ENCODE results near the gene SHROOM3.

The SHROOM3 gene

GRCh38 chr4:76758290-76758882, 323.4 kb downstream of the SHROOM3 start:
- peak in 1 of 2 experiments; percentile 63 for DNase-seq

- no peak for DNase-seq
Measured at GRCh38 chr4:76758996-76759395, 324.0 kb downstream of the SHROOM3 start.

- DNase-seq = no peak
Measured at GRCh38 chr4:76760193-76760592, 325.2 kb downstream of the SHROOM3 start.

DNA sequence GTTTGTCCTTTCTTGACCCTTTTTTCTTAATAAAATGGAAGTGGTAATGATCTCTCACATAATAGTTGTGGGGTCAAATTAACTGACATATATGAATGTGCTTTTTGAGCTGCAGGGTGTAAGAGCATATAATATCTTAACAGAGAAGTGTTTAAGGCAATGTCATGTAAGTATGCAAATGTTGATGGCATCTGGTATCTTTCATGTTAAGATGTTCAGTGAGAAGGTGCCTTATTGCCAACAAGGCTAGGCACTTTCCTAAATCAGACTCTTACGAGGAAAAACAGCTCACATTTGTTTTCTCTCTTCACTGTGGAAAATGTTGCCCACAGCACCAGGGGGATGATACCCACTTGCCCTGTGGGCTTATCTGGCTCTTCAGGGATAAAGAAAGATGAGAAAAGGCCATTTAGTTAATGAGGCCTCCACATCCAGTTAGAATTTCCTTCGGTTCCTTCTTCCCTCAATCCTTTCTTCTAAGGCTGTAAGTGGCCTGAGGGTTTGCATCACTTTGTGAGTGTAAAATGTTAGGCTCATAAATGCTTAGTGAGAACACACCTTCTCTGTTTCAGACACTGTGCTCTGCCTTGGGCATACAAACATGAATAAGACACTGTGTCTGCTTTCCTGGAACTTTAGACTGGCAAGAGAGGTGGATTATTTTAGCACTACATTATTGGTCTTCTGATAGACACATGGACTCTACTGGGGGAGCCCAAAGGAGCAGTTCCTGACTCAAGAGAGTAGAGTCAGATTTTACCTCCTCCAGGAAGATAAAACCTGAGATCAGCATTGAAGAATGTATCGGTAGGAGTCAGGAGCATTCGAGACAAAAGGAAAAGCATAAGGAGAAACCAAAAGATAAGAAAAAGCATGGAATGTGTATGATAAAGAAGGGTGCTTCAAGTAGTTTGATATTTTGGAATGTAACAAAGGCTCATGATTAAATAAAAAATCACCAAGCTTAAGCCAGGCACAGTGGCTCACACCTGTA, 327.4 kb downstream of the SHROOM3 start:
- no peak for DNase-seq

- no peak for DNase-seq
Measured at GRCh38 chr4:76764251-76764650, 329.2 kb downstream of the SHROOM3 start.

- DNase-seq = no peak
Measured at GRCh38 chr4:76765473-76766183, 330.6 kb downstream of the SHROOM3 start.

DNA sequence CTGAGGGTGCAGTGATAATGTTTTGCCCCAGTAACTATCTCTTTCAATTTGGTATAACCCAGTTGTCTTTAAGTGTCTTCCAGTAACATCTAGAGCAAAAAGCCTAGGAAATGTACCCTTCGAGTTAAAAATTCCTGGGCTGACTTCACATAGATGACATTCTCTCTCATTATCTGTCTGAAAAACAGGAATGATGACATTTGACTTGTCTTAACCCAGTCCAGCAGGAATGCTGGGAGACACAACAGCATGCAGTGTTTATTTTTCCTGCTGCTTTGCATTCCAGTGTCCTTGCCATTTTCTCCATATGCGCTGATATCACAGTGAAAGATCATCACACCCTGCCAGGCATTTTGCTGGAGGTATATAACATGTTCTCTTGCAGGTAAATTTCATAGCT, 333.0 kb downstream of the SHROOM3 start:
- DNase-seq = no peak

GRCh38 chr4:76772498-76773106, 337.6 kb downstream of the SHROOM3 start:
- DNase-seq = no peak

- DNase-seq = no peak
Measured at GRCh38 chr4:76773766-76774165, 338.7 kb downstream of the SHROOM3 start.

- no peak for DNase-seq
Measured at GRCh38 chr4:76779740-76780459, 344.9 kb downstream of the SHROOM3 start.

DNA sequence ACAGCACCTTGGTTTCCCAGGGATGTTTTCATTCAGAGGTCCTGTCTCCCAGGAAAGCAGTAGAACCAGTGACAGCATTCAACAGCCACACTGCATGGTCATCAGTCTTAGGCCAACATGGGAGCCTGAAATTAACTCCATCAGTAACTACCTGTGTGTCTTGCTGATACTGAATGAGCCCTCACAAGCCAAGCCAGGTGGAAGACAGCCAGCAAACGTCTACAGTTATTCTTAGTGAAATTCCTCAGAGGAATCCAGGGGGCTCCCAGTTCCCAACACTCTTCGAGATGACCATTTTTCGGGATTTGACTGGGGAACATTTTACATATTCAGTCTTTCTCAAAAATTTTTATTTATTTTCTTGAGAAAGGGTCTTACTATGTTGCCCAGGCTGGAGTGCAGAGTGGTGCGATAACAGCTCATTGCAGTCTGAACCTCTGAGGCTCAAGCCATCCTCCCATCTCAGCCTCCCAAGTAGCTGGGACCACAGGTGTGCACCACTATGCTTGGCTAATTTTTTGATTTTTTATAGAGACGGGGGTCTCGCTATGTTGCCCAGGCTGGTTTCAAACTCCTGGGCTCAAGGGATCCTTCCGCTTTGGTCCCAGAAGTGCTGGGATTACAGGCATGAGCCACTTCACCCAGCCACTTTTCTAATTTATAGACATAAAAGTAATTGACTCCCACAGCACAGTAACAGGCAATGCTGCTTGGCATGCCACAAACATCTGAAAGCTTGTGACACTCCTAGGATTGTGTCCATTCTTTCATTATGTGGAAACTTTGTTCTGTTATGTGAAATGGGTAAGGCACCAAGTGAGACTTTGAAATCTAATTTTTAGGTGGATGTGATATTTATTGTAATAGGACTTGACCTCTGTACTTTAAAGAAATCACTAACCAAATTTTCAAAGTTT, 346.0 kb downstream of the SHROOM3 start:
- DNase-seq = no peak

GRCh38 chr4:76781698-76782595, 346.9 kb downstream of the SHROOM3 start:
- DNase-seq = no peak

- no peak for DNase-seq
Measured at GRCh38 chr4:76782837-76783236, 347.8 kb downstream of the SHROOM3 start.

DNA sequence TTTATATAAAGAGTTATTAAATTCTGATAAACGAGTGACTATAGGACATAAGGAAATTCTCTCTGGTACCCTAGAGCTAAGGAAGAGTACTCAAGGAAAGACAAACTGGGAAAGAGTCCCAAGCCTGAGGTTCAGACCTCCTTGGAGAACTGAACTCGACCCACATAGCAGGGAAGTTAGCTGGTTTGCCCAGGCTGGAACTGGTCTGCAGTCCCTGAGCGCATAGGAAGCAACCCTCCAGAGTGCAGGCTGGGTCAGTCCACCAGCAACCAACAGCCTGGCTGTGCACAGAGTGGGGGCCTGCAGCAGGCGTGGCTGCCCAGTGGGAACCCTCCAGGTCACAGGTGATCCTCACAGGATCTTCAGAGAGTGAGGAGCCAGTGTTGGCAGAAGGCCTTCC, 348.8 kb downstream of the SHROOM3 start:
- no peak for DNase-seq

GRCh38 chr4:76784237-76784636, 349.2 kb downstream of the SHROOM3 start:
- DNase-seq = no peak

- no peak for DNase-seq
Measured at GRCh38 chr4:76787898-76788297, 352.9 kb downstream of the SHROOM3 start.

DNA sequence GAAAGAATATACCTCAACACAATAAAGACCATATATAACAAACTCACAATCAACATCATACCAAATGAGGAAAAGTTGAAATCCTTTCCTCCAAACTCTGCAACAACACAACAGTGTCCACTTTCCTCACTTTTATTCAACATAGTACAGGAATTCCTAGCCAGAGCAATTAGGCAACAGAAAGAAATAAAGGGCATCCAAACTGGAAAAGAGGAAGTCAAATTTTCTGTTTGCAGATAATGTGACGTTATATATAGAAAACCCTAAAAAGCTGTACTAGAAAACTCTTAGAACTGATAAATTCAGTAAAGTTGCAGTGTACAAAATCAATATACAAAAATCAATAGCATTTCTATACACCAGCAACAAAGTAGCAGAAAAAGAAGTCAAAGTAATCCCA, 355.3 kb downstream of the SHROOM3 start:
- DNase-seq = no peak

DNA sequence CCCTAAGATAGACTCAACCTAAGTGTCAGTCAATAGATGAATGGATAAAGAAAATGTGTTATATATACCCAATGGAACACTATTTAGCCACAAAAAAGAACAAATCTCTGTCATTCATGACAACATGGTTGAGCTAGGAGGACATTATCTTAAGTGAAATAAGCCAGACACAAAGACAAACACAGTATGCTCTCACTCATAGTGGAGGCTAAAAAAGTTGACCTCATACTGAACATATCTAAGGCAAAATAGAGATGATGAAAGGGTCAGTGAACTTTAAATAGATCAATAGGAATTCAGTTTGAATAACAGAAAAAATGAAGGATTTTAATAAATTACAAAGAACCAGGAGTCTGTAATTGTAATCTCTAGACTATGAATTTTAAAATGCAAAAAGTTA, 356.4 kb downstream of the SHROOM3 start:
- DNase-seq = no peak

DNA sequence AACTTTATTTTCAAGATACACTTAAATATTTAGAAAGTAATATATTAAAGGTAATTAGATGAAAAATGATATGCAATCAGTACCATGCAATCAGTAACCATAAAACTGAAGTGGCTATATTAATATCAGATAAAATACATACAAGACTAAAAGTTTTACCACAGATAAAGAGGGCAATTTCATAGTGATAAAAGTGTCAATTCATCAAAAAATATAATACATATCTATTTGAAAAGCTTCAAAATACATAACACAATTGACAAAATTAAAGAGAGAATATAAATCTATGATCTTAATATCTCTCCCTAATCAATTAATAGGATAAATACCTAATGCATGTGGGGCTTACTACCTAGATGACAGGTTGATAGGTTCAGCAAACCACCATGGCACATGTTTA, 357.4 kb downstream of the SHROOM3 start:
- DNase-seq = no peak

DNA sequence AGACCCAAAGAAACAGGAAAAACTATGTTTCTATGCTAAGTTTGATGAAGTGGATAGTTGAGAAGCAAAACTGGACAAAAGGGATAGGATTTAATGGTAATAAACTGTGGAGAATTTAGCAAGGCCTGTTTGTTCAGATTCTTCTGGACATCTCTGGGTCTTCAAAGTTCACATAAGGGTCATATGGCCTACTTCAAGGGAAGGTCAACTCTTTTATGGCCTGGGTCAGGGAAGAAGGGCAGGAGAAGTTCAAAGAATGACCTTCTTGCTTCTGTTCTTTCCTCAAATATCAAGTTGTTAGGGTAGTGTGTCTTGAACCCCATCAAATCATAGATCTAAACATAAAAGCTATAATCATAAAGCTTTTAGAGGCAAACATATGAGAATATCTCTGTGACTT, 360.2 kb downstream of the SHROOM3 start:
- no peak for DNase-seq

Measured in NCI-H446 (cell line).